ENCODE data around the gene PDE8B.

- no peak for TF ChIP-seq CTCF (IDR thresholded peaks at IDR 0.05; ENCODE audit: low read length)
- no peak for TF ChIP-seq EZH2 (optimal IDR thresholded peaks at IDR 0.05; ENCODE audit: low read depth, low read length)
- no peak for TF ChIP-seq EZH2phosphoT487 (IDR thresholded peaks at IDR 0.05; ENCODE audit: low read length)
These were observed 185.5 kb downstream of the PDE8B start for GRCh38 chr5:77396017-77396416.

Data from MM.1S (cell line).